BJ (cell line): ENCODE results near the gene BCL7C. TPM values are rescaled to one million over a fixed set of nuclear protein-coding genes. Genes with fewer than 3 reads are reported as not detected.
"Not testable (repeated sequence)": the region's sequence is repeated elsewhere in the genome, so short reads cannot be mapped to it uniquely, and the experiment has no call there.

ENCODE experiments used
- CTCF ChIA-PET: fragments of 350-600 bp; formaldehyde crosslinking; extraction: SDS; loops from one replicate; lab custom pipeline; 2021; ENCODE audit warnings: antibody characterized with exemption, inconsistent platforms; lab: Yijun Ruan, JAX
- POLR2A ChIA-PET: fragments of 300-600 bp; sonication (Branson Sonifier 250); formaldehyde crosslinking; extraction: SDS; loops from one replicate; lab custom pipeline; 2021; ENCODE audit warnings: antibody characterized with exemption; lab: Charles Lee
- DNase-seq: peaks from one replicate; pipeline ENCODE4 v3.0.0-alpha.2; 2011; ENCODE audit warnings: low read depth
- H3K27me3 ChIP-seq: 2 replicates; pipeline ENCODE4 v1.6.0; 2011; ENCODE audit warnings: low read length; ENCODE audit not compliant: control insufficient read depth, insufficient read depth
- H3K36me3 ChIP-seq: 2 replicates; pipeline ENCODE4 v1.5.1; 2011; ENCODE audit warnings: low read length; ENCODE audit not compliant: control insufficient read depth, insufficient read depth
- H3K4me3 ChIP-seq: 2 replicates; pipeline ENCODE4 v1.5.1; 2011; ENCODE audit warnings: low read depth, mild to moderate bottlenecking, control low read depth, low read length
- CTCF ChIP-seq: IDR thresholded peaks from 2 replicates; pipeline ENCODE4 v1.5.1; 2011; ENCODE audit warnings: low read depth, mild to moderate bottlenecking, control low read depth, inconsistent platforms, low read length, moderate library complexity; ENCODE audit not compliant: insufficient read depth
- polyA plus RNA-seq: library from polyadenylated mRNA; depleted of rRNA; stranded (reverse); fragments of >200 nt; gene quantifications from 2 replicates; pipeline ENCODE4 v1.2.3, GENCODE V29; 2011

BCL7C gene
- polyA plus RNA-seq, 1 experiment = 27.4 TPM

- no peaks in the 10 kb centered on the region; the same call in 1 of the 2 replicates for H3K27me3 ChIP-seq
- POLR2A ChIA-PET = no interaction called here
- TF ChIP-seq CTCF = 0 out of 2 replicates have a peak, but pooled peaks have one; percentile 17
- CTCF ChIA-PET = interaction anchor here (3.3 kb wide), 1 partner anchor 23 kb away, joined by 18 read pairs; no protein-coding TSS in a partner anchor
- no peak for DNase-seq
- peaks cover 2% of the 10 kb centered on the region; the same call in 1 of the 2 replicates for H3K36me3 ChIP-seq
- H3K4me3 ChIP-seq = no peak overlapping the region
These were observed 26.1 kb downstream of the BCL7C start for GRCh38 chr16:30867747-30868146.

GRCh38 chr16:30866031-30866430 is 27.8 kb downstream of the BCL7C start:
- CTCF ChIA-PET = interaction anchor here (0.7 kb wide), 1 partner anchor 28 kb away, joined by 3 read pairs; no protein-coding TSS in a partner anchor
- no peak overlapping the region for H3K4me3 ChIP-seq
- H3K27me3 ChIP-seq = no peaks in the 10 kb centered on the region; the same call in 1 of the 2 replicates
- DNase-seq = no peak
- TF ChIP-seq CTCF = no peak
- POLR2A ChIA-PET = no interaction called here
- H3K36me3 ChIP-seq = 0 out of 2 replicates have a peak, but pooled peaks cover under 1% of the 10 kb centered on the region

- H3K36me3 ChIP-seq, DNase-seq, POLR2A ChIA-PET, CTCF ChIA-PET, H3K27me3 ChIP-seq, H3K4me3 ChIP-seq: not testable (repeated sequence)
These were observed 30.7 kb downstream of the BCL7C start for GRCh38 chr16:30863178-30863577.

GRCh38 chr16:30860729-30861128 is 33.1 kb downstream of the BCL7C start:
- H3K36me3 ChIP-seq, H3K4me3 ChIP-seq, POLR2A ChIA-PET, DNase-seq, H3K27me3 ChIP-seq: not testable (repeated sequence)
- CTCF ChIA-PET = interaction anchor here (1.6 kb wide), 1 partner anchor 16 kb away, joined by 4 read pairs; no protein-coding TSS in a partner anchor

- POLR2A ChIA-PET = no interaction called here
- no peaks in the 10 kb centered on the region for H3K27me3 ChIP-seq
- CTCF ChIA-PET = interaction anchor here (1.4 to 6.9 kb wide), 2 partner anchors 14 to 62 kb away, joined by 3 to 52 read pairs; no protein-coding TSS in a partner anchor
- no peak for TF ChIP-seq CTCF
- no peaks in the 10 kb centered on the region for H3K36me3 ChIP-seq
- no peak for DNase-seq
- H3K4me3 ChIP-seq = no peak overlapping the region
These were observed 35.0 kb downstream of the BCL7C start for GRCh38 chr16:30858829-30859423.

GRCh38 chr16:30858111-30858495 is 35.8 kb downstream of the BCL7C start:
- no peak for TF ChIP-seq CTCF
- DNase-seq = no peak
- POLR2A ChIA-PET = no interaction called here
- no peaks in the 10 kb centered on the region for H3K27me3 ChIP-seq
- CTCF ChIA-PET = interaction anchor here (1.4 to 6.9 kb wide), 2 partner anchors 13 to 63 kb away, joined by 3 to 52 read pairs; no protein-coding TSS in a partner anchor
- no peaks in the 10 kb centered on the region for H3K36me3 ChIP-seq
- no peak overlapping the region for H3K4me3 ChIP-seq
